NCI-H2227 (cell line): ENCODE results near the gene ZNF235.
"Not testable (repeated sequence)": the region's sequence is repeated elsewhere in the genome, so short reads cannot be mapped to it uniquely, and the experiment has no call there.

ENCODE experiments used
- DNase-seq: peaks from one replicate; lab custom pipeline; 2025; ENCODE audit not compliant: unreplicated experiment; lab: John Stamatoyannopoulos, UW

The ZNF235 gene

GRCh38 chr19:44304659-44305193, at the start of gene ZNF235:
ZNF235 (minus strand) TSS chr19:44305025; CDS start chr19:44303404, 1,621 bp downstream.
- DNase-seq = peak; percentile 90

GRCh38 chr19:44346556-44346955, 41.7 kb upstream of the ZNF235 start:
- no peak for DNase-seq

GRCh38 chr19:44345959-44346358, 41.1 kb upstream of the ZNF235 start:
- no peak for DNase-seq

GRCh38 chr19:44344255-44344654, 39.4 kb upstream of the ZNF235 start:
- DNase-seq = no peak

- DNase-seq = no peak
Measured at GRCh38 chr19:44341794-44342193, 37.0 kb upstream of the ZNF235 start.

GRCh38 chr19:44334639-44335038, 29.8 kb upstream of the ZNF235 start:
- not testable (repeated sequence) for DNase-seq

GRCh38 chr19:44332145-44332544, 27.3 kb upstream of the ZNF235 start:
- DNase-seq = no peak

- DNase-seq = no peak
Measured at GRCh38 chr19:44315883-44316282, 11.1 kb upstream of the ZNF235 start.

- DNase-seq = no peak
Measured at GRCh38 chr19:44313231-44313630, 8.4 kb upstream of the ZNF235 start.

- DNase-seq = no peak
Measured at GRCh38 chr19:44308011-44308410, 3.2 kb upstream of the ZNF235 start.

- no peak for DNase-seq
Measured at GRCh38 chr19:44306283-44306682, 1.5 kb upstream of the ZNF235 start.

- DNase-seq = no peak
Measured at GRCh38 chr19:44305457-44305856, 632 bp upstream of the ZNF235 start.

GRCh38 chr19:44303976-44304568, 753 bp downstream of the ZNF235 start:
- DNase-seq = peak; percentile 5

- DNase-seq = no peak
Measured at GRCh38 chr19:44303320-44303719, 1.5 kb downstream of the ZNF235 start.

- no peak for DNase-seq
Measured at GRCh38 chr19:44284968-44285367, 19.9 kb downstream of the ZNF235 start.

GRCh38 chr19:44282846-44283245, 22.0 kb downstream of the ZNF235 start:
- DNase-seq = no peak

GRCh38 chr19:44280916-44281315, 23.9 kb downstream of the ZNF235 start:
- no peak for DNase-seq

GRCh38 chr19:44278181-44278690, 26.6 kb downstream of the ZNF235 start:
- DNase-seq = no peak

- DNase-seq = no peak
Measured at GRCh38 chr19:44277331-44277730, 27.5 kb downstream of the ZNF235 start.

- no peak for DNase-seq
Measured at GRCh38 chr19:44260695-44261446, 44.0 kb downstream of the ZNF235 start.

GRCh38 chr19:44260343-44260681, 44.5 kb downstream of the ZNF235 start:
- DNase-seq = no peak

- DNase-seq = no peak
Measured at GRCh38 chr19:44258835-44259413, 45.9 kb downstream of the ZNF235 start.
